HEK293T (cell line): ENCODE results near the gene DDX11.
"Not testable (repeated sequence)": the region's sequence is repeated elsewhere in the genome, so short reads cannot be mapped to it uniquely, and the experiment has no call there.

Source experiments
- CTCF ChIA-PET: fragments of 350-600 bp; formaldehyde crosslinking; extraction: SDS; loops from one replicate; lab custom pipeline; 2021; ENCODE audit warnings: antibody characterized with exemption, inconsistent platforms; lab: Yijun Ruan, JAX
- POLR2A ChIA-PET: fragments of 350-600 bp; formaldehyde crosslinking; extraction: SDS; loops from one replicate; lab custom pipeline; 2020; ENCODE audit warnings: antibody characterized with exemption, inconsistent platforms; lab: Yijun Ruan, JAX
- DNase-seq: peaks from one replicate; pipeline ENCODE4 v3.0.0; 2012; ENCODE audit warnings: mixed read lengths; ENCODE audit errors: extremely low spot score
- ARNT ChIP-seq: fragments of 450-650 bp; IDR thresholded peaks from 2 replicates; pipeline ENCODE4 v1.6.1; 2017; ENCODE audit warnings: mild to moderate bottlenecking
- BHLHE40 ChIP-seq: fragments of 450-650 bp; IDR thresholded peaks from 2 replicates; pipeline ENCODE4 v1.6.1; 2016; ENCODE audit warnings: mild to moderate bottlenecking, moderate library complexity, borderline replicate concordance
- CTBP1 ChIP-seq: fragments of 450-650 bp; IDR thresholded peaks from 2 replicates; pipeline ENCODE4 v1.6.1; 2016; ENCODE audit warnings: borderline replicate concordance
- ELF4 ChIP-seq: fragments of 450-650 bp; IDR thresholded peaks from 2 replicates; pipeline ENCODE4 v1.6.1; 2017; ENCODE audit warnings: antibody characterized with exemption
- FOXA1 ChIP-seq: fragments of 450-650 bp; IDR thresholded peaks from 2 replicates; pipeline ENCODE4 v1.6.1; 2016; ENCODE audit warnings: mild to moderate bottlenecking
- FOXK2 ChIP-seq: fragments of 450-650 bp; IDR thresholded peaks from 2 replicates; pipeline ENCODE4 v1.6.1; 2016; ENCODE audit warnings: mild to moderate bottlenecking
- FOXM1 ChIP-seq: fragments of 450-650 bp; IDR thresholded peaks from 2 replicates; pipeline ENCODE4 v1.6.1; 2017; ENCODE audit warnings: mild to moderate bottlenecking, borderline replicate concordance
- HDGF ChIP-seq: fragments of 450-650 bp; IDR thresholded peaks from 2 replicates; pipeline ENCODE4 v1.6.1; 2017; ENCODE audit warnings: antibody characterized with exemption, borderline replicate concordance
- L3MBTL2 ChIP-seq: fragments of 450-650 bp; conservative IDR thresholded peaks from 2 replicates; pipeline ENCODE4 v1.6.1; 2016; ENCODE audit warnings: mild to moderate bottlenecking
- LEF1 ChIP-seq: fragments of 450-650 bp; IDR thresholded peaks from 2 replicates; pipeline ENCODE4 v1.6.1; 2017; ENCODE audit warnings: mild to moderate bottlenecking, borderline replicate concordance
- NFRKB ChIP-seq: fragments of 450-650 bp; IDR thresholded peaks from 2 replicates; pipeline ENCODE4 v1.6.1; 2016; ENCODE audit warnings: mild to moderate bottlenecking, moderate library complexity
- PKNOX1 ChIP-seq: fragments of 450-650 bp; IDR thresholded peaks from 2 replicates; pipeline ENCODE4 v1.6.1; 2016
- SP1 ChIP-seq: fragments of 450-650 bp; IDR thresholded peaks from 2 replicates; pipeline ENCODE4 v1.6.1; 2017
- SUZ12 ChIP-seq: fragments of 450-650 bp; IDR thresholded peaks from 2 replicates; pipeline ENCODE4 v1.6.1; 2016; ENCODE audit warnings: mild to moderate bottlenecking
- TARDBP ChIP-seq: fragments of 450-650 bp; IDR thresholded peaks from 2 replicates; pipeline ENCODE4 v1.6.1; 2016
- ZNF384 ChIP-seq: fragments of 450-650 bp; IDR thresholded peaks from 2 replicates; pipeline ENCODE4 v1.6.1; 2016

DDX11 gene

GRCh38 chr12:31073527-31074332, at the start of gene DDX11:
Gene DDX11, plus strand, starts transcription at chr12:31073860. Its CDS starts 4,534 bp downstream, at chr12:31078394.
- CTCF ChIA-PET = not testable (repeated sequence)
- TF ChIP-seq PKNOX1 (peak; percentile 98), L3MBTL2 (peak; percentile 93)
- DNase-seq = peak; percentile 76
- POLR2A ChIA-PET = interaction anchor here (1.3 kb wide), 1 partner anchor 45 kb away, joined by 3 read pairs; no protein-coding TSS in a partner anchor

- POLR2A ChIA-PET = no interaction called here
- TF ChIP-seq SUZ12 (no peak), TARDBP (no peak), LEF1 (no peak), CTBP1 (no peak), FOXM1 (no peak), ELF4 (no peak), BHLHE40 (no peak), L3MBTL2 (no peak), ARNT (no peak), FOXA1 (no peak), NFRKB (no peak), HDGF (no peak), ZNF384 (no peak)
- DNase-seq = no peak
- CTCF ChIA-PET = no interaction called here
These were observed 47.5 kb upstream of the DDX11 start for GRCh38 chr12:31026202-31026601.

GRCh38 chr12:31027006-31027405, 46.7 kb upstream of the DDX11 start:
- POLR2A ChIA-PET, CTCF ChIA-PET, DNase-seq: not testable (repeated sequence)

GRCh38 chr12:31029468-31029867, 44.2 kb upstream of the DDX11 start:
- ChIA-PET CTCF (no interaction called here), POLR2A (no interaction called here)
- TF ChIP-seq FOXA1 (no peak), SUZ12 (no peak), HDGF (no peak)
- DNase-seq = no peak

- no peak for DNase-seq
- ChIA-PET CTCF (no interaction called here), POLR2A (no interaction called here)
- TF ChIP-seq TARDBP = no peak
- TF ChIP-seq ELF4 = no peak
- TF ChIP-seq HDGF = no peak
- TF ChIP-seq ARNT = no peak
- TF ChIP-seq NFRKB = no peak
- TF ChIP-seq FOXM1 = no peak
- no peak for TF ChIP-seq SUZ12
- no peak for TF ChIP-seq ZNF384
These were observed 43.6 kb upstream of the DDX11 start for GRCh38 chr12:31029916-31030562.

GRCh38 chr12:31031951-31032335, 41.7 kb upstream of the DDX11 start:
- CTCF ChIA-PET = no interaction called here
- TF ChIP-seq PKNOX1 = no peak
- no peak for TF ChIP-seq BHLHE40
- no peak for TF ChIP-seq HDGF
- TF ChIP-seq ZNF384 = no peak
- no peak for TF ChIP-seq SP1
- TF ChIP-seq LEF1 = no peak
- TF ChIP-seq NFRKB = no peak
- TF ChIP-seq FOXM1 = no peak
- POLR2A ChIA-PET = no interaction called here
- no peak for DNase-seq

GRCh38 chr12:31033146-31033545, 40.5 kb upstream of the DDX11 start:
- ChIA-PET CTCF (no interaction called here), POLR2A (no interaction called here)

More at GRCh38 chr12:31033146-31033545, 40.5 kb upstream of the DDX11 start:
- TF ChIP-seq SUZ12 (no peak), HDGF (no peak), FOXK2 (no peak), NFRKB (no peak), FOXA1 (no peak), ELF4 (no peak), CTBP1 (no peak), ZNF384 (no peak), SP1 (no peak), PKNOX1 (no peak), TARDBP (no peak), LEF1 (no peak)
- DNase-seq = no peak
